BE2C (cell line): ENCODE measurements around the gene L3HYPDH. TPM values are rescaled to one million over a fixed set of nuclear protein-coding genes. Genes with fewer than 3 reads are reported as not detected.

Experiments used
- DNase-seq: peaks from one replicate; pipeline ENCODE4 v3.0.0-alpha.2; 2020
- H3K27me3 ChIP-seq: fragments of 250-450 bp; sonication (Bioruptor Pico); 2 replicates; pipeline ENCODE4 v1.5.1; 2020; ENCODE audit warnings: mild to moderate bottlenecking
- H3K36me3 ChIP-seq: fragments of 250-450 bp; sonication (Bioruptor Pico); 2 replicates; pipeline ENCODE4 v1.5.1; 2020; ENCODE audit warnings: mild to moderate bottlenecking
- H3K4me1 ChIP-seq: fragments of 250-450 bp; sonication (Bioruptor Pico); 2 replicates; pipeline ENCODE4 v1.5.1; 2020
- H3K4me3 ChIP-seq: 2 replicates; pipeline ENCODE4 v1.5.1; 2011; ENCODE audit warnings: low read depth, low read length
- H3K9me3 ChIP-seq: fragments of 250-450 bp; sonication (Bioruptor Pico); 2 replicates; pipeline ENCODE4 v1.5.1; 2020
- polyA plus RNA-seq: library from polyadenylated mRNA; unstranded; fragments of >200 nt; gene quantifications from one replicate; pipeline ENCODE4 v1.2.1, GENCODE V29; 2012; ENCODE audit warnings: low read depth, missing spikeins; ENCODE audit not compliant: insufficient read length, insufficient read depth
- TF ChIP-seq, protein P1 (sequence below): IDR thresholded peaks from 2 replicates; pipeline ENCODE4 v1.5.1; 2012; ENCODE audit warnings: mild to moderate bottlenecking, low read depth, low read length

L3HYPDH gene
- polyA plus RNA-seq = 6.9 TPM

DNA sequence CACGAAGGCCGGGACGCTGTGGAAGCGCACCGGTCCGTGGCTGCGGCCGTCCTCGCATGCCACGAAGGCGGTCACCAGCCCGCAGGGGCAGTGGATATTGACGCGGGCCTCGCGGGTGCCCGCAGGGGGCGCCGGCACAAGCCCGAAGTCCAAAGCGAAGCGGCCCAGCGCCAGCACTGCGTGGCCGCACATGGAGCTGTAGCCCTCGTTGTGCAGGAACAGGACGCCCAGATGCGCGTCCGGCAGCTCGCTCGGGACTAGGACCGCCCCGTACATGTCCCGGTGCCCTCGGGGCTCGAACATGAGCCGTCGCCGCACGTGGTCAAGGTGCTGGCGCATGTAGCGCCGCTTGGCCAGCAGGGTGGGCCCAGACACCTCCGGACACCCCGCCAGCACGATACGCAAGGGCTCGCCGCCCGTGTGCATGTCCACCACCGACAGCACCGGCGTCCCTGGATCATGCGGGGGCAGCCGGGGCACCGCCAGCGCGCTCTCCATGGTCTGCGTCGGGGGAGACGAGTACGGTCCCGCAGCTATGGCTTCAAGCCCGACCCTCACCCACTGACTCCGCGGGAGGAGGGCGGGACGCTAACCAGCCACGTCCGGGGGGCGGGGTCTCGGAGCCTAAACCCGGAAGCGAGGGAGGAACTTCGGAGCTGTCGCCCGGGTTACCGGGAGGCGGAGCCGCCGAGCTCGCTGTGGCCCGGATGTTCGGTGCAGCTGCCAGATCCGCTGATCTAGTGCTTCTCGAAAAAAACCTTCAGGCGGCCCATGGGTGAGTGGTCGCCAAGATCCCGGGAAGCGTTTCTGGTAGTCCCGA is at the start of gene L3HYPDH, which contains the start of gene JKAMP:
Gene L3HYPDH (minus strand): TSS at position 590 of the 820 bp plus-strand sequence. CDS start 92 bp downstream, at position 498.
Gene JKAMP (plus strand): TSS at position 699 of the 820 bp plus-strand sequence. CDS start 73 bp downstream, at position 772.
- Histone ChIP-seq H3K9me3 (no peaks in the 10 kb centered on the region), H3K36me3 (peaks cover 17% of the 10 kb centered on the region), H3K27me3 (no peaks in the 10 kb centered on the region), H3K4me1 (no peaks in the 10 kb centered on the region; the same call in 1 of the 2 replicates), H3K4me3 (peak within 1 kb of the TSS; percentile 96)
- peak; percentile 99 for DNase-seq
- TF ChIP-seq, protein P1, sequence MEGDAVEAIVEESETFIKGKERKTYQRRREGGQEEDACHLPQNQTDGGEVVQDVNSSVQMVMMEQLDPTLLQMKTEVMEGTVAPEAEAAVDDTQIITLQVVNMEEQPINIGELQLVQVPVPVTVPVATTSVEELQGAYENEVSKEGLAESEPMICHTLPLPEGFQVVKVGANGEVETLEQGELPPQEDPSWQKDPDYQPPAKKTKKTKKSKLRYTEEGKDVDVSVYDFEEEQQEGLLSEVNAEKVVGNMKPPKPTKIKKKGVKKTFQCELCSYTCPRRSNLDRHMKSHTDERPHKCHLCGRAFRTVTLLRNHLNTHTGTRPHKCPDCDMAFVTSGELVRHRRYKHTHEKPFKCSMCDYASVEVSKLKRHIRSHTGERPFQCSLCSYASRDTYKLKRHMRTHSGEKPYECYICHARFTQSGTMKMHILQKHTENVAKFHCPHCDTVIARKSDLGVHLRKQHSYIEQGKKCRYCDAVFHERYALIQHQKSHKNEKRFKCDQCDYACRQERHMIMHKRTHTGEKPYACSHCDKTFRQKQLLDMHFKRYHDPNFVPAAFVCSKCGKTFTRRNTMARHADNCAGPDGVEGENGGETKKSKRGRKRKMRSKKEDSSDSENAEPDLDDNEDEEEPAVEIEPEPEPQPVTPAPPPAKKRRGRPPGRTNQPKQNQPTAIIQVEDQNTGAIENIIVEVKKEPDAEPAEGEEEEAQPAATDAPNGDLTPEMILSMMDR = peak; percentile 62

- Histone ChIP-seq H3K27me3 (no peaks in the 10 kb centered on the region; the same call in 1 of the 2 replicates), H3K36me3 (no peaks in the 10 kb centered on the region), H3K4me1 (no peaks in the 10 kb centered on the region), H3K4me3 (no peak overlapping the region), H3K9me3 (no peaks in the 10 kb centered on the region)
- TF ChIP-seq, protein P1 = no peak
- no peak for DNase-seq
These were observed 48.2 kb upstream of the L3HYPDH start for GRCh38 chr14:59532419-59532818.

- no peak for DNase-seq
- Histone ChIP-seq H3K36me3 (no peaks in the 10 kb centered on the region), H3K9me3 (no peaks in the 10 kb centered on the region), H3K4me1 (no peaks in the 10 kb centered on the region), H3K4me3 (no peak overlapping the region), H3K27me3 (no peaks in the 10 kb centered on the region; the same call in 1 of the 2 replicates)
- TF ChIP-seq, protein P1 = no peak
These were observed 46.1 kb upstream of the L3HYPDH start for GRCh38 chr14:59530349-59530748.

- Histone ChIP-seq H3K4me1 (no peaks in the 10 kb centered on the region), H3K9me3 (no peaks in the 10 kb centered on the region), H3K27me3 (no peaks in the 10 kb centered on the region; the same call in 1 of the 2 replicates), H3K36me3 (no peaks in the 10 kb centered on the region), H3K4me3 (no peak overlapping the region)
- DNase-seq = no peak
- TF ChIP-seq, protein P1 = no peak
These were observed 45.0 kb upstream of the L3HYPDH start for GRCh38 chr14:59529189-59529588.

DNA sequence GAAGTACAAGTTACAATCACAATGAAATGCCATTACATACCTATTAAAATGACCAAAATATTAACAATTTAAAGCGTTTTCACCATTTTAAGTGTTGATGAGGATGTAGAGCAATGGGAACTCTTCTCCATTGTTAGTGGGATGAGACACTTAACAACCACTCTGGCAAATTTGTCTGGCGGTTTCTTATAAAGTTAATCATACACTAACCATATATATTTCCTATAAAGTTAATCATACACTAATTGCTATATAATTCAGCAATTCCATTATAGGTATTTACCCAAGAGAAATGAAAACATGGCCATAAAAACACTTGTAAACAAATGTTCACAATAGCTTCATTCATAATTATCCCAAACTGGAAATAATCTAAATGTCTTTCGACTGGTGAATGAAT is 36.0 kb upstream of the L3HYPDH start:
- H3K27me3 ChIP-seq = no peaks in the 10 kb centered on the region
- TF ChIP-seq, protein P1 = no peak
- H3K4me1 ChIP-seq = no peaks in the 10 kb centered on the region
- H3K4me3 ChIP-seq = no peak overlapping the region
- H3K36me3 ChIP-seq = no peaks in the 10 kb centered on the region
- no peaks in the 10 kb centered on the region for H3K9me3 ChIP-seq
- DNase-seq = no peak
